Sigmoid colon (tissue), 7 donors: ENCODE measurements around the gene FAM89A. TPM values are rescaled to one million over a fixed set of nuclear protein-coding genes. Genes with fewer than 3 reads are reported as not detected.
A peak's percentile ranks its signal among the peaks of the same experiment; 100 is the strongest.

Experiments
- DNase-seq: peaks from one replicate; pipeline ENCODE4 v3.0.0-alpha.2; 2019
- H3K27ac ChIP-seq, 4 donors: fragments of 200-600 bp; sonication (generic); one replicate each; pipeline ENCODE4 v1.5.1; 2016 to 2019; ENCODE audit warnings: mild to moderate bottlenecking in 1 of 4
- H3K27me3 ChIP-seq, 3 donors: fragments of 200-600 bp; sonication (generic); one replicate each; pipeline ENCODE4 v1.5.1; 2019; ENCODE audit warnings: mild to moderate bottlenecking in 1 of 3
- H3K36me3 ChIP-seq, 4 donors: fragments of 200-600 bp; sonication (generic); one replicate each; pipeline ENCODE4 v1.5.1; 2016 to 2019
- H3K4me1 ChIP-seq, 4 donors: fragments of 200-600 bp; sonication (generic); one replicate each; pipeline ENCODE4 v1.5.1; 2017 to 2019
- H3K4me3 ChIP-seq, 4 donors: fragments of 200-600 bp; sonication (generic); one replicate each; pipeline ENCODE4 v1.5.1; 2017 to 2019; ENCODE audit warnings: mild to moderate bottlenecking in 2 of 4, moderate library complexity in 1 of 4
- H3K9me3 ChIP-seq, 4 donors: fragments of 200-600 bp in 3 of 4; sonication (generic) in 3 of 4; one replicate each; pipeline versions ENCODE4 v1.5.1 to v1.6.1; 2013 to 2019
- CTCF ChIP-seq, 4 experiments: fragments of 450-650 bp in 3 of 4; fragments of 200-600 bp in 1 of 4; IDR thresholded peaks; one replicate each; pipeline ENCODE4 v1.5.1; 2016 to 2019; ENCODE audit warnings: antibody characterized with exemption in 4 of 4, mild to moderate bottlenecking in 3 of 4, moderate library complexity in 2 of 4
- EP300 ChIP-seq, 4 donors: sonication (generic); formaldehyde crosslinking; IDR thresholded peaks; one replicate each; pipeline ENCODE4 v1.6.1; 2017; ENCODE audit warnings: antibody characterized with exemption in 4 of 4
- POLR2A ChIP-seq, 2 donors: fragments of 450-650 bp; IDR thresholded peaks; one replicate each; pipeline ENCODE4 v1.6.1; 2016; ENCODE audit warnings: antibody characterized with exemption in 2 of 2, mild to moderate bottlenecking in 2 of 2, moderate library complexity in 2 of 2
- POLR2AphosphoS5 ChIP-seq, 4 donors: sonication (generic); formaldehyde crosslinking; IDR thresholded peaks; one replicate each; pipeline ENCODE4 v1.6.1; 2017; ENCODE audit warnings: antibody characterized with exemption in 4 of 4
- WGBS, 2 donors: extraction: QIAGEN DNeasy Blood & Tissue Kit; methylation state at CpG; one replicate each; pipeline ENCODE4 v1.1.7; 2013; 5-methylcytosine and 5-hydroxymethylcytosine counted together
- intact Hi-C: fragments of 100-400 bp; cut with DNase I; formaldehyde crosslinking; loops from one replicate; pipeline ENCODE4 v1.15.1; 2023
- polyA plus RNA-seq, 3 donors: library from polyadenylated mRNA; stranded (reverse); fragments of 200-250 nt; gene quantifications; one replicate each; pipeline ENCODE4 v1.2.3, GENCODE V29; 2013
- total RNA-seq, 4 donors: library from RNA; depleted of rRNA; stranded (reverse); fragments of >200 nt; gene quantifications; one replicate each; pipeline ENCODE4 v1.1.0, GENCODE V29; 2016
- donor health status: healthy with polysubstance abuse.
- donor health status: Bipolar disorder and iron deficiency.
- donor health status: healthy.

Gene FAM89A
- total and polyA plus RNA-seq, 7 donors = 2.3 to 9.9 (median 5.8) TPM

DNA sequence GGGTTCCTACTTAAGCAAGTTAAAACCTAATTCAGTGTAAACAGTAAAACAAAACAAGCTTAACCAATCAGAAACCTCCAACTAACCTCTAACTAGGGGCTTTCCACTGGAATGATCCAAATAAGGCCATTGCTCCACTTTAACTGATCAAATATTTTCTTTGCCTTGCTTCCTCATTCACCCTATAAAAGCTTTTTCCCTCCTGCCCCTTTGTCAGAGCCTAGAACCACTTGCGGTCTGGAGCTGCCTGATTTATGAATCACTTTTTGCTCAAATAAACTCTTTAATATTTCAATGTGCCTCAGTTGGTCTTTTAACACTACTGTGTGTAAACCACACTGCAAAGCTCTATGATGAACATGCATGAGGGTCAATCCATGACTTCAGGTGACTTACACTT is 4.5 kb upstream of the FAM89A start:
- Histone ChIP-seq H3K36me3 (no peaks in the 10 kb centered on the region), H3K27me3 (peaks cover 4 to 15% (median 13%) of the 10 kb centered on the region in 3 donors), H3K4me1 (peaks cover 0 to 16% (median 15%) of the 10 kb centered on the region in 4 donors), H3K4me3 (no peak overlapping the region), H3K9me3 (peaks cover 0 to 6% (median 0%) of the 10 kb centered on the region in 4 donors), H3K27ac (no peak overlapping the region)
- DNase-seq = no peak
- no peak for TF ChIP-seq POLR2A (IDR thresholded peaks at IDR 0.05)
- TF ChIP-seq CTCF (IDR thresholded peaks at IDR 0.05) = no peak
- no peak for TF ChIP-seq EP300 (IDR thresholded peaks at IDR 0.05)
- TF ChIP-seq POLR2AphosphoS5 (IDR thresholded peaks at IDR 0.05) = no peak
- intact Hi-C loops = no loop called here
- 96 to 98% methylated on average over 1 of the region's 1 CpG for WGBS, 2 donors

DNA sequence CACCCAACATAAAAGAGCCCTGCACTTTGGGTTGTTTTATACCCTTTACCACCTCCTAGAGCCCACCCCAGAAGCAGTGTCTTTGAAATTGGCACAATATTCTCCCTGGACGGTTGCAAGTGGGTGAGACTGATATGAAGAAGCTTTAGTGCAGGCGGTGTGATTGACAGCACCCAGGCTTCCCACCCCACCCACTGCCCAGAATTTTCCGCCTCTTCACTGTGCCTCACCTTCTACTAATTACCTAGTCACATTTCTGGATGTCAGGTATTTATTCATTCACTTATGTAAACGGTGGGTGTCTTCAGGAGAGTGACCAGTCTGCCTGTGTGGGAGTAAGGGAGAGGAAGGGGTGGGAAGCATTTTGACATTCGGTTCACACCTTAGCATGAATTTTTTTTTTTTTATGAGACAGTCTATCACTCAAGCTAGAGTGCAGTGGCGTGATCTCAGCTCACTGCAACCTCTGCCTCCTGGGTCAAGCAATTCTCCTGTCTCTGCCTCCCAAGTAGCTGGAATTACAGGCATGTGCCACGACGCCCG is 1.7 kb upstream of the FAM89A start:
- Histone ChIP-seq H3K4me1 (peaks cover 0 to 26% (median 25%) of the 10 kb centered on the region in 4 donors), H3K27me3 (peaks cover 12 to 43% (median 27%) of the 10 kb centered on the region in 3 donors), H3K27ac (no peak overlapping the region), H3K9me3 (peaks cover 0 to 6% (median 0%) of the 10 kb centered on the region in 4 donors), H3K36me3 (no peaks in the 10 kb centered on the region), H3K4me3 (no peak overlapping the region)
- intact Hi-C loops = no loop called here
- no peak for TF ChIP-seq CTCF (IDR thresholded peaks at IDR 0.05)
- no peak for TF ChIP-seq POLR2A (IDR thresholded peaks at IDR 0.05)
- no peak for TF ChIP-seq POLR2AphosphoS5 (IDR thresholded peaks at IDR 0.05)
- no peak for TF ChIP-seq EP300 (IDR thresholded peaks at IDR 0.05)
- DNase-seq = no peak
- WGBS, 2 donors = 58 to 72% methylated on average over 9 of the region's 9 CpGs

DNA sequence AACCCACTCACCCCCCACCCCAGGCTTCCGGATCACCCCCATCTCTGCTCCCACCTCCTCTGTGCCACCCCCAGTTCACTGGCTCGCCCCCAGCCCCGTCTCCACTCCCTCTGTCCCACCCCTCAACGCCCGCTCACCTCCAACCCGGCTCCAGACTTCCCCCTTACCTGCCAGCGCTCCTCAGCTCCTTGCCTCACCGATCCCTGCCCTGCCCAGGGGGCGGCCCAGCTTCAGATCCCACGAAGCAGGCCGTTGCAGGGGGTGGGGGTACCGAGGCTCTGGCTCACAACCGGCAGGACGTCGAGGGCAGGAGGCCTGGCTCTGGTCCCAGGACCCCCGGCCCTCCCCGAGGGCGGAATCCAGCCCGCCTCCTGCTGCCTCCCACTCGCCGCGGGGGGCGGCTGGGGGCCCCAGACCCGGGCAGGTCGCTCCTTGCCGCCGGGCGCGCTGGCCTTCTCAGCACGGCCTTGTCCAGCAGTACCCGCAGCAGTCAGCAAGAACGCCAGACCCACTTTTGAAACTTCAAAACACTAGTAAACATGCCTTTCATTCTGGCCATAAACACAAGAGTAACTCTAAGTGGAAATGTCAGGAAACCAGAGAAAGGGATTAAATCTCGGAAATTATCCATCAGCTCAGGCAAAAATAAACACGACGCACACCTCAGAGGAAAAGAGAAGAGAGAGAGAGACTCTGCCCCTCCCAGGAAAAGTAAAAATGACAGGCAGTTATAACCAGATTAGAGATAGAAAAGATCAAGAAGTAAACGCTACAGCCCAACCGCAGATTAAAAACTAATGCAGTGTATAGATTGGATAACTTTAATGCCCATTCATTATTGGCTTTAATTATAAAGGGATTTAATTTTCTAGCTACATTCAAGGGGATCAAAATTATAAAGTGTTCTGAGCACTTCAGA is 1.0 kb upstream of the FAM89A start:
- H3K4me1 ChIP-seq = peaks cover 0 to 26% (median 25%) of the 10 kb centered on the region in 4 donors
- DNase-seq = peak; percentile 69
- H3K27me3 ChIP-seq = peaks cover 12 to 50% (median 27%) of the 10 kb centered on the region in 3 donors
- no peak for TF ChIP-seq POLR2AphosphoS5 (IDR thresholded peaks at IDR 0.05)
- TF ChIP-seq POLR2A (IDR thresholded peaks at IDR 0.05) = no peak
- no peak for TF ChIP-seq EP300 (IDR thresholded peaks at IDR 0.05)
- TF ChIP-seq CTCF (IDR thresholded peaks at IDR 0.05) = no peak
- 6 to 13% methylated on average over 37 of the region's 37 CpGs for WGBS, 2 donors
- peak overlapping the region; percentile 14 to 72 (median 58) for H3K4me3 ChIP-seq
- H3K27ac ChIP-seq = no peak overlapping the region
- no peaks in the 10 kb centered on the region for H3K36me3 ChIP-seq
- H3K9me3 ChIP-seq = peaks cover 0 to 6% (median 0%) of the 10 kb centered on the region in 4 donors
- intact Hi-C loops = no loop called here

- peak; percentile 64 for DNase-seq
- Histone ChIP-seq H3K9me3 (no peaks in the 10 kb centered on the region), H3K27me3 (peaks cover 12 to 65% (median 27%) of the 10 kb centered on the region in 3 donors), H3K36me3 (no peaks in the 10 kb centered on the region), H3K4me1 (peaks cover 0 to 26% (median 25%) of the 10 kb centered on the region in 4 donors), H3K27ac (peak overlapping the region in 3 of 4 donors; percentile 12 to 46 (median 22)), H3K4me3 (peak overlapping the region; percentile 39 to 72 (median 58))
- TF ChIP-seq POLR2AphosphoS5 (IDR thresholded peaks at IDR 0.05) = no peak
- no peak for TF ChIP-seq POLR2A (IDR thresholded peaks at IDR 0.05)
- no peak for TF ChIP-seq CTCF (IDR thresholded peaks at IDR 0.05)
- no peak for TF ChIP-seq EP300 (IDR thresholded peaks at IDR 0.05)
- 1% methylated on average over 91 of the region's 91 CpGs for WGBS, 2 donors
- intact Hi-C loops = no loop called here
Observed at GRCh38 chr1:231039161-231040018, 664 bp downstream of the FAM89A start.
